AG08395 (cell line): Measurements from ENCODE around the gene CDYL2.

Experiments
- DNase-seq: peaks from one replicate; pipeline ENCODE4 v3.0.0; 2012; ENCODE audit warnings: mixed read lengths, low spot score

CDYL2 gene

GRCh38 chr16:80594756-80595155 lies 209.6 kb downstream of the CDYL2 start:
- peak; percentile 31 for DNase-seq

DNA sequence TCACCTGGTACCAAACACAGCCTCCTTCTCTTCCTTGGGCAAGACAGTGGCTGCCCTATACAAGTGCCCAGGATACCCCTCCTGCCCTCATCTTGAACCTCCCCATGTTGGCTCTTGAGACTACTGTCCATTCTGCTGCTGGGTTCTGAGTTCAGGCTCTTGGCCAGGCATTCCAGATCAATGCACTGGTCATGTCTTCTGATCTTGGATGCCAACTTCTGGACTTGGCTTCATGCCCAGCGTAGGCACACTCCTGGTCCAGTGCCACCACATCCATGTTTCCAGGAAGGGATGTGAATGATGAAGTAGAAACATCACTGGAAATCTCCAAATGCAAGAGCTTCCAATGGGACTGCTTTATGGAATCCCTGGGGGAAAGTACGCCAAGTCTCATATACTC lies 212.1 kb downstream of the CDYL2 start:
- DNase-seq: no peak

DNA sequence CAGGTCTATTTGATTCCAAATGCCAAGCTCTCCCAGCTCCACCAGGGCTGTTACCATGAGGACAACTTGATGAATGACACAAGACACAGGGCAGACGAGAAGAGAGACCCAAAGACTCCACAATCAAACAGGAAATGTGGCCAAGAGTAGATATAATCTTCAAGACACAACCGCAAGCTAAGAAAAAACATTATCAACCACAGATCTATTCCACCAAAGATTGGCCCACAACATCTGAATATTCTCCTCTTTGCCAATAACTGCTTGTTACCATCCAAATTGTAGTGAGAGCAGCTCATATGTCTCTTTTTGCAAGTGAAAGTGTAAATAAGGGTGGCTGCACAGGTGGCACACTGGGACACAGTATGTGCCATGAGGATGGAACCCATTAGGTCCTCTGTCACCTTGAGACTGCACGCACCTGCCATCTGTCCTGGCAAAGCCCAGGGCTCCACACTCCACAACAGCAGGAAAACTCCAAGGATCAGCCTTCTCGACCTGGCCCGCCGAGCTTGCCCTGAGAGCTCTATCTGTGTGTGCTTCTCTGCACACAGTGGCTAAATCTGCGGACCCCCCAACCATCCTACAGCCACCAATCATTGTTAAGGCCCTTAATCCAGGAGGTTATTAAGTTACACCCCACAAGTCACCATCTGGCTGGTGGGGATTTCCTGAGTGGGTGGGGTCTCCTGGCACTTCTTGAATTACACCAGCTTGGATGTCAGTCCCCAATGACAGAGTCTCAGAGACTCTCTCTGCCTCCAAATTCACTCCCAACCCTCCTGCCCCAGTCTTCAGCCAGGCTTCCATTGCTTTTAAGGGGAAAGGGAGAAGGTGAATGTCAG lies 213.1 kb downstream of the CDYL2 start:
- DNase-seq: no peak

DNA sequence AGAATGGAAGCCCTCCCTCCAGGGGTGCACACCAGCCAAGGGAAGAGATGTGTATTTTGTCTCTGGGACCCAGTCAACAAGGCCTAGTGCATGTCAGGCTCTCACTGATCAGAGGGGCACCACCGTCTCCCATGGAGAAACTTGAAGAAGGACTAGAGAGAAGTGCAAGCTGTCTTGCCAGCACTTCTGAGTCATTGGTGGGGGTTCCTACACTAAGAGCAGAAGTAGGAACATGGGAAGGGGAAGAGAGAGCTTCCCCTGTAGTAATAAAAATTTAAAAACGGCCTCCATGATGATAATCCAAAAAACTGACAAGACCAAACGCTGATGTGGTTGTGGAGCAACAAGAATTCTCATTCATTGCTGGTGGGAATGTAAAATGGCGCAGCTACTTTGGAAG lies 217.3 kb downstream of the CDYL2 start:
- DNase-seq: no peak

GRCh38 chr16:80586476-80586875 lies 217.9 kb downstream of the CDYL2 start:
- DNase-seq: no peak

GRCh38 chr16:80585764-80586163 lies 218.6 kb downstream of the CDYL2 start:
- DNase-seq: no peak

DNA sequence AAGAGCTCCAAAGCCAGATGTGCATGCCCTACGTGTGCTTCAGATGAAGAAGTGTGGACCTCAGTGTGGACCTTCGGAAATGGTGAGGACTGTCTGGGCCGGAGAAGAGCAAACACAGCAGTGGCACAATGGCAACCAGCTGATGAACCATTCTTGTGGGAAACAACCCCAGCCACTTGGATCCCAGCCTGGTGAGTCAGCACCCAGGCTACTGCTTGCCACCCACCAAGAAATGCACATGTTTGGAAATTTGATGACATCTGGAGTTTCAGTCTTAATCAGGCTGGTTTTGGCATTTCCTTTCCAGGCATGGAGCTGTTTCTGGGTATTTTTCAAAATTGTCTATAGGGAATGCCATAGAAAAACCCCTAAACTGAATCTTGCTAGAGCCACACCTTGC lies 220.9 kb downstream of the CDYL2 start:
- peak; percentile 82 for DNase-seq

- DNase-seq: peak; percentile 66
Observed at GRCh38 chr16:80580109-80580832, 224.1 kb downstream of the CDYL2 start.

GRCh38 chr16:80577485-80578280 lies 226.7 kb downstream of the CDYL2 start:
- DNase-seq: no peak

DNA sequence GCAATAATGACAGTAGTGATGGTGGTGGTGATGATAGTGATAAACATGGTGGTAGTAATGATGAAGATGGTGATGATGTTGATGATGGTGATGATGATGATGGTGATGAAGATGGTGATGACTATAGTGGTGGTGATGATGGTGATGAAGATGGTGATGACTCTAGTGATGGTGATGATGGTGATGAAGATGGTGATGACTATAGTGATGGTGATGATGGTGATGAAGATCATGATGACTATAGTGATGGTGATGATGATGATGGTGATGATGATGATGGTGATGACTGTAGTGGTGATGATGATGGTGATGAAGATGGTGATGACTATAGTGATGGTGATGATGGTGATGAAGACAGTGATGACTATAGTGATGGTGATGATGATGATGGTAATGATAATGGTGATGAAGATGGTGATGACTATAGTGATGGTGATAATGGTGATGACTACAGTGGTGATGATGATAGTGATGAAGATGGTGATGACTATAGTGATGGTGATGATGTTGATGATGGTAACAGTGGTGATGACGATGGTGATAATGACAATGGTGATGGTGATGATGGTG lies 228.0 kb downstream of the CDYL2 start:
- DNase-seq: no peak

- DNase-seq: no peak
Observed at GRCh38 chr16:80573700-80574120, 230.7 kb downstream of the CDYL2 start.

DNA sequence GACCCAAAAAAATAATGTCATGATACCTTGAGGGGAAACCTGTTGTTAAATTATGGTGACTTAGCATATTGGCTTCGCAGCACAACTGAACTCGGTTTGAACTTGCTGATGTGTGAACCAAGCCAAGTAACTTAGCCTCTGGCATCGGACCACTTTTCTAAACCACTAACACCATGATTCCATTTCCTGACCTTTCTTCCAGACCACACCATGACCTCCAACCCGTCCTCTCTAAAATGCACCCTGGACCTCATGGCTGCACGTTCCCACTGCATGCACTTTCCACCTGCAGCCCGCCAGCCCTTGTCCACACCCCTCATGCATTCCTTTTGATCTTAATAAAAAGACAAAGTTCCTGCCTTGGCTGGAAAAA lies 234.3 kb downstream of the CDYL2 start:
- DNase-seq: no peak

- peak; percentile 33 for DNase-seq
Observed at GRCh38 chr16:80569440-80570105, 234.8 kb downstream of the CDYL2 start.

DNA sequence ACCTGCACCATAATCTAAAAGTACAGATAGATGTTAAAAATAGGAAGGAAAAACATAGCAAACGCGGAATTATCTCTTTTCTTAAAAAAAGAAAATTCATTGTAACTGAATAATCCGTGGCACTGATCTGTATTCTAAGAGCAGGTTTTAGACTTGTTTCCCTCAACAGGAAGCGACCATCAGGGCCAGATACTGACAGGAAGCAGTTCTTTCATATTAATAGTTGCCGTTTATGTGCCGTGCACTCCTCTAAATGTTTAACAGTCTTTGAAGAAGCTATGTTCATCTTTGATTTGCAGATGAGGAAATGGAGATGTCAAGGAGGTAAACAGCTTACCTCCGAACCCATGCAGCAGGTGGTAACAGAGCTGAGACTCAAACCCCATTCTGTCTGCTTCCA lies 240.0 kb downstream of the CDYL2 start:
- DNase-seq: no peak

DNA sequence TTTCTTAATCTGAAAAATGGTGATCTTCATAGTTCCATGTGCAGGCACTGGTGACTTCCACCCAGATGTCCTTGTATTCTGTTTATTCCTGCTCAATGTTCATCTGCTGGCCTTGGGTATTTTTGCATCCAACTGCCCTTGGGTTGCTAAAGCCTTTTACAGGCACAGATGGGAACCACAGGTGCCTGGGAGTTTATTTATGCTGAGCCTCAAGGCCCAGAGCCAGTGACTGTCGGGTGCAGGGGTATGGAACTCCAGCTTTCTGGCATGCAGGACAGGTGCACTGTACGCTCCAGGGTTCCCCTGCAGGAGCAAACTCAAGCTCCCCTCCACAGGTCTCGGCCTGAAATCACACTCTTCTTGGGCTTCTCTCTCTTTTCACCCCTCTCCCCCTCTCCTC lies 241.3 kb downstream of the CDYL2 start:
- no peak for DNase-seq

GRCh38 chr16:80559369-80559768 lies 245.0 kb downstream of the CDYL2 start:
- no peak for DNase-seq

DNA sequence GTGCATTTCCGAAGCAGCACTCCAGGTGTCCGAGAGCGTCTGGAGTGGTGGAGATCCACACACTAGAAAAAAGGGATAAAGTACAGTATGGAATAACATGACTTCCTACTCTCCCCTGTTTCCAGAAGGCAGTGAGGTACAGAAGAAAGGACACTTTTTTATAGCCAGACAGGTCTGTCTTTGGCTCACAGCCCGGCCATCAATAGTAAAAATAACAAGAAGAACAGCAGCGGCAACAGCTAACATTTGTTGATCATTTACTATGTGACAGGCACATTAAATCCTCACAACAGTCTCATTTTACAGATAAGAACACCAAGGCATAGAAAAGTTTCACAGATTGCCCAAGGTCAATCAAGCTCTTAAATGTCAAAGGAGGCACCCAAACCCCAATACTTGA lies 247.4 kb downstream of the CDYL2 start:
- no peak for DNase-seq

GRCh38 chr16:80556481-80556880 lies 247.9 kb downstream of the CDYL2 start:
- DNase-seq: no peak

DNA sequence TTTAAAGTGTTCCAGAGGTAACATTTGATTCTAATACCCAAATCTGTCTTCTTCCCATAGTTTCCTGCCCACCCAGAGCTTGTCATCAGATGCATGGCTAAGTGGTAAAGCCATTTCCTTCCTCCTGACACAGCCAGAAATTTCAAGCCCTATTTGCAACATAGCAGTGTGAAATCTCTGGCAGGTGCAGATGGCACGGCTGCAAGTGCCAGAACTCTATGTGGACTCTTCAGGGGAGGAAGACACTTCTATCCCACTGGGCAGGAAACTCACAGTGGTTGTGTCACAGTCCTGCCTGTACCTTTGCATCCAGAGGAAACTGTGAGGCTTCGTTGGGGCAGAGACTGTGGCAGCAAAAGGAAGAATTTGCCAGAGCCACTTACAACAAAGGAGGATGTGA lies 250.4 kb downstream of the CDYL2 start:
- no peak for DNase-seq

GRCh38 chr16:80552277-80552676 lies 252.1 kb downstream of the CDYL2 start:
- DNase-seq: no peak
